Endothelial cell (in vitro differentiated cells): ENCODE results near the gene PPP1R36. TPM values are rescaled to one million over a fixed set of nuclear protein-coding genes. Genes with fewer than 3 reads are reported as not detected.

Experiments used
- DNase-seq: peaks from one replicate; pipeline ENCODE4 v3.0.0; 2021; ENCODE audit warnings: low spot score
- H3K27ac Mint-ChIP-seq: one replicate; pipeline ENCODE4 v1.8.0; 2021; ENCODE audit warnings: mixed read lengths, inconsistent platforms; ENCODE audit not compliant: unreplicated experiment
- H3K27me3 Mint-ChIP-seq: one replicate; pipeline ENCODE4 v1.8.0; 2021; ENCODE audit warnings: mild to moderate bottlenecking, moderate library complexity, mixed read lengths, inconsistent platforms; ENCODE audit not compliant: unreplicated experiment
- H3K36me3 Mint-ChIP-seq: one replicate; pipeline ENCODE4 v1.8.0; 2021; ENCODE audit warnings: mild to moderate bottlenecking, low read depth, mixed read lengths, inconsistent platforms; ENCODE audit not compliant: unreplicated experiment
- H3K4me1 Mint-ChIP-seq: one replicate; pipeline ENCODE4 v1.8.0; 2021; ENCODE audit warnings: mild to moderate bottlenecking, mixed read lengths, inconsistent platforms; ENCODE audit not compliant: unreplicated experiment
- H3K4me3 Mint-ChIP-seq: one replicate; pipeline ENCODE4 v1.8.0; 2021; ENCODE audit warnings: mild to moderate bottlenecking, mixed read lengths, inconsistent platforms; ENCODE audit not compliant: unreplicated experiment
- H3K9me3 Mint-ChIP-seq: one replicate; pipeline ENCODE4 v1.8.0; 2021; ENCODE audit warnings: mixed read lengths, inconsistent platforms; ENCODE audit not compliant: unreplicated experiment
- long read RNA-seq: library from polyadenylated mRNA; unstranded; transcript quantifications from one replicate; pipeline ENCODE4 v2.0.0, GENCODE V29; 2020; ENCODE audit not compliant: unreplicated experiment
- total RNA-seq: library from RNA; stranded (reverse); fragmentation: NEBNext Ultra II Directional; extraction: Animal tissue kit (Norgen Biotek cat#: 25700); gene quantifications from one replicate; pipeline ENCODE4 v1.2.1, GENCODE V29; 2021; ENCODE audit not compliant: unreplicated experiment
- TF ChIP-seq, protein P1 (sequence below): fragments of 200-600 bp; sonication (generic); IDR thresholded peaks from one replicate; pipeline ENCODE4 v1.5.0; 2021; ENCODE audit warnings: antibody characterized with exemption; ENCODE audit not compliant: unreplicated experiment

PPP1R36 gene, protein sequence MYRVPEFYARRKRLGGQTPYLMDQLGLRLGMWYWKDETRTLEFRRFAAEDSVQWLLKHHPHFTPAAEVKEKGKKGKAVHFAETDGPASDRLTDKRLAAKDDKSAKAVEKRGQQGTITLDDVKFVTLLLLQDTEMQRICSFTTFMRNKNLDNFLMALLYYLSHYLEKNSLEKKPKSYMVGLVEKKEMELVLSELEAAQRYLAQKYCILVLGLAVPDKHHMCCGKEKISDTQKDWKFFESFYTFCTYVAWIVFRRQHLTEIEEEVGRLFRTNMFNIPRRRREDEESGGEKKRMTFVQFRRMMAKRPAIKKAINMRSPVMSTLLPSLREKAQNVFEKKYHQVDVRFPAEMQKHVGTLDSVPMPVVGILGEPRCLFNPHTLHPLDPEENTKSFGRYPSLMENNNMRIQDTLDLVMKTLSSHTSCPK
- 2.1 TPM for total RNA-seq
- long read RNA-seq: 0 reads

DNA sequence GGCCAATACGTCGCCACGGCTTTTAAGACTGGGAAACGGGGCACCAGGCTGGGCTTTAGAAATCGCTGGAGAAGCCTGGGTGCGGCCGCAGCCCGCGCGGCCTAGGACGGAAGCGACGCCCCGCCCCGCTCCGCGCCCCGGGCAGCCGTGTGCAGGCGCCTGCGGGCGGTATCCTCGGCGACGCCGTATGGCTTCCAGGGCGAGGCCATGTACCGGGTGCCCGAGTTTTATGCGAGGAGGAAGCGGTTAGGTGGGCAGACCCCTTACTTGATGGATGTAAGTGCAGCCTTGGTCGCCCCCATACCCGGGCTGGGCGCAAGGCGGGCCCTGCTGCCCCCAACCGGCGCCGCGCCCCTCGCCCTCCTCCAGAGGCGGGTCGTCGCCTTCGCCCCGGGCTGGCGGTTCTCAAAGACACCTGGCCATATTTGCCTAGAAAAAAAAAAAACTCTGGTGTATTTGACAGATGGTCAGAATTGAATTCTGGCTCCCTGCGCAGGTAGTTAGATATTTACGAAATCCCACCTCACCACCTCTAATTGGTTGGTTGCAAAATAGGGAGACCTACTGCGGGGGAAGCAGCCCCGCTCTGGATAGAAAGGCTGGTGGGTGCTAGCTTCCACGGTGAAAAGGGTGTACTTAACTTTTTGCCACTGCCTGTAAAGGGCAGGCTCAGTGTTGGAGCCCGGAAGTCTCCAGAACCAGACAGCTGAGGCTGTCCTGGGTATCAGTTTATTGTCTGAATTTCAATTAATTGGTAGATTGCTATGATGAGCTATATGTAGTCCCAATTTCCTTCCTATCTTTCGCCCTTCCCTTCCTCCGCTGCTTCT lies at the start of gene PPP1R36:
TSS of gene PPP1R36 (plus strand) at position 171 of the 830 bp plus-strand sequence. CDS start at position 208, 37 bp downstream.
- Mint-ChIP-seq H3K36me3 (no peaks in the 10 kb centered on the region), H3K27me3 (peaks cover 2% of the 10 kb centered on the region), H3K27ac (no peak within 1 kb of the TSS), H3K4me1 (peaks cover 18% of the 10 kb centered on the region), H3K4me3 (peak within 1 kb of the TSS; percentile 38), H3K9me3 (no peaks in the 10 kb centered on the region)
- peak; percentile 33 for DNase-seq
- TF ChIP-seq, protein P1, sequence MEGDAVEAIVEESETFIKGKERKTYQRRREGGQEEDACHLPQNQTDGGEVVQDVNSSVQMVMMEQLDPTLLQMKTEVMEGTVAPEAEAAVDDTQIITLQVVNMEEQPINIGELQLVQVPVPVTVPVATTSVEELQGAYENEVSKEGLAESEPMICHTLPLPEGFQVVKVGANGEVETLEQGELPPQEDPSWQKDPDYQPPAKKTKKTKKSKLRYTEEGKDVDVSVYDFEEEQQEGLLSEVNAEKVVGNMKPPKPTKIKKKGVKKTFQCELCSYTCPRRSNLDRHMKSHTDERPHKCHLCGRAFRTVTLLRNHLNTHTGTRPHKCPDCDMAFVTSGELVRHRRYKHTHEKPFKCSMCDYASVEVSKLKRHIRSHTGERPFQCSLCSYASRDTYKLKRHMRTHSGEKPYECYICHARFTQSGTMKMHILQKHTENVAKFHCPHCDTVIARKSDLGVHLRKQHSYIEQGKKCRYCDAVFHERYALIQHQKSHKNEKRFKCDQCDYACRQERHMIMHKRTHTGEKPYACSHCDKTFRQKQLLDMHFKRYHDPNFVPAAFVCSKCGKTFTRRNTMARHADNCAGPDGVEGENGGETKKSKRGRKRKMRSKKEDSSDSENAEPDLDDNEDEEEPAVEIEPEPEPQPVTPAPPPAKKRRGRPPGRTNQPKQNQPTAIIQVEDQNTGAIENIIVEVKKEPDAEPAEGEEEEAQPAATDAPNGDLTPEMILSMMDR: no peak

DNA sequence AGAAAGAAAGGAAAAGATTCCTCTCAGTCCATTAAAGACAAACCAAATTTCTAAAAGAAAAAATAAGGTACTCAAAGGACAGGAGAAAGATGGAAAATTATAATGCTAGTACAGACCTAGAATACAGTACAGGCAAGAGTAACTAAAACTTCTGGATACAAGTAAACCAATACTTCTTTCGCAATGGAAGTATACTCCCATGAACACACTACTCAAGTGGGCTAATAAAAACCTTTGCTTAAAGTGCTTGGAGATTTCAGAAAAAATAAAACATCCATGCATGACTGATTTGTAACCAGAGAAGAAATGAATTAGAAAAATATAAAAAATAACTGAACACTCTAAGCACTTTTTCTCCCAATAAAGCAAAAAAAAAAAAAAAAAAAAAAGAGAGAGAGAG lies 49.7 kb upstream of the PPP1R36 start:
- H3K27me3 Mint-ChIP-seq: peaks cover 9% of the 10 kb centered on the region
- DNase-seq: no peak
- peaks cover 16% of the 10 kb centered on the region for H3K4me1 Mint-ChIP-seq
- H3K9me3 Mint-ChIP-seq: no peaks in the 10 kb centered on the region
- H3K27ac Mint-ChIP-seq: no peak overlapping the region
- TF ChIP-seq, protein P1: no peak
- peaks cover 5% of the 10 kb centered on the region for H3K36me3 Mint-ChIP-seq
- H3K4me3 Mint-ChIP-seq: no peak overlapping the region

DNA sequence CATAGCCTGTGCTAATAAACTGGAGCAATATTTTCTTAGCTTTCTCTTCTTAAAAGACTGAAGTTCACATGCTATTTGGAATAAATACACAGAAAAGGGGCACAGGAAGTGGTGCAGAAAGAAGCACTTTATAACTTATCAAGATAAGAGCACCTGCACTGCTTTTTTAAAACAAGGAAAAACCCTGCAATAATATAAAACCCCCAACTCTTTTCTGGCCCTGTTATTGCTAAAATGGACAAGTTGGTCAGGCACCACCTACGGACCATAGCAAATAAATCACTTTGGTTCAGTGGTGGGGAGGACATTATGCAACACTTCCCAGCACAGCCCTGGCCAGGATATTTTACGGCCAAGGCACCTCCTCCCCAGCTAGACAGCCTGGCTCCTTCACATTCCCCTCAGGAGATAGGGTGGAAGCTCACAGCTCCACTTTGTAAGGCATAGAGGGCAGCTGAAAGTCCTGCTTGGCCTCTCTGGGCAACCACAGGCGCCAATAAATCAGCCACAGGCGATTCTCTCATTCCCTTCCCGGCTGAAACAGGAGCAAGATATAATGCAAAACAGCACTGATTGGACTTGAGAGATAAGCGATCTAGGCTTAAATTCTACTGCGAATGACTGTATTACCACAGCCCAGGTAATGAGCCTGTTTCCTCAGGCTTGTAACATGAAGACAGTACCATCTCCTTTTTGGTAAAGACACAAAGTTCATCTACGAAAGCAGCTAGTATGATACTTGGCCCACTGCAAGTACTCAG lies 48.2 kb upstream of the PPP1R36 start:
- Mint-ChIP-seq H3K36me3 (peaks cover 10% of the 10 kb centered on the region), H3K27me3 (peaks cover 15% of the 10 kb centered on the region), H3K27ac (no peak overlapping the region), H3K4me3 (no peak overlapping the region), H3K9me3 (no peaks in the 10 kb centered on the region), H3K4me1 (peaks cover 26% of the 10 kb centered on the region)
- no peak for DNase-seq
- TF ChIP-seq, protein P1: no peak

DNA sequence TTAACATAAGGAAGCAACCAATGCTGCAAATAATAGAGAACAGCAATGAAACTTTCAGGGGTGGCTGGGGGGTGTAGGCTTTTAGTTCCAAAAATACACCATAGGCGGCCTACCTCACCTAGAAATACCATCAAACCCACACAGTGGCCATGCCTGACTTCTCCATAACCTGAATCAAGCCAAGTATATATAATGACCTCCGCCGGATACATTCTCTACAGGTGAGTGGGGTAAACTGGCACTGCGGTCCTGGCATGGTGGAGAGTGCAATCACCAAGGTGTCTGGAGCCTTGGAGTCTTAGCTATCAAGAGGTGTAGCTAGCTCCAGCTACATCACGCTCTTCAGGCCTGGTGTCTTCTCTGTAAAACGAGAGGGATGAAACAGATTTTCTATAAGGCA lies 47.3 kb upstream of the PPP1R36 start:
- Mint-ChIP-seq H3K27ac (no peak overlapping the region), H3K36me3 (peaks cover 10% of the 10 kb centered on the region), H3K9me3 (no peaks in the 10 kb centered on the region), H3K4me1 (peaks cover 32% of the 10 kb centered on the region), H3K4me3 (peak overlapping the region; percentile 99), H3K27me3 (peaks cover 15% of the 10 kb centered on the region)
- no peak for DNase-seq
- TF ChIP-seq, protein P1: no peak
